Mucosa of descending colon (tissue), 3 donors: Measurements from ENCODE around the gene RAP1GAP. TPM values are rescaled to one million over a fixed set of nuclear protein-coding genes. Genes with fewer than 3 reads are reported as not detected.

Experiments
- ATAC-seq: fragments of 200-7000 bp; cut with Tn5 transposase; one replicate; pipeline ENCODE4 v1.9.1; 2020; ENCODE audit warnings: mild to moderate bottlenecking, moderate library complexity
- DNase-seq, 3 donors: peaks; one replicate each; pipeline ENCODE4 v3.0.0-alpha.2; 2020
- H3K36me3 ChIP-seq: fragments of 200-600 bp; one replicate; pipeline ENCODE4 v1.8.0; 2021; ENCODE audit warnings: low read depth, mild to moderate bottlenecking
- H3K4me1 ChIP-seq: fragments of 200-600 bp; one replicate; pipeline ENCODE4 v1.8.0; 2021; ENCODE audit warnings: low read depth, mild to moderate bottlenecking
- H3K4me3 ChIP-seq: fragments of 200-600 bp; one replicate; pipeline ENCODE4 v1.8.0; 2021; ENCODE audit warnings: mild to moderate bottlenecking
- H3K9me3 ChIP-seq: fragments of 200-600 bp; one replicate; pipeline ENCODE4 v1.8.0; 2021; ENCODE audit warnings: mild to moderate bottlenecking
- intact Hi-C, 2 donors: fragments of 100-400 bp; cut with DNase I in 1 of 2; cut with micrococcal nuclease in 1 of 2; formaldehyde crosslinking; loops; one replicate each; pipeline versions ENCODE4 v1.11.0 to v1.11.1; 2022; cut with DNase I, micrococcal nuclease
- total RNA-seq, 3 donors: library from RNA; stranded (reverse); fragmentation: NEBNext Ultra II Directional in 2 of 3; extraction: Animal tissue kit (Norgen Biotek cat#: 25700) in 2 of 3; gene quantifications; one replicate each; pipeline versions ENCODE4 v1.2.1 to v1.2.4, GENCODE V29; 2021 to 2023
- TF ChIP-seq, protein P1 (sequence below): fragments of 200-600 bp; IDR thresholded peaks from one replicate; pipeline ENCODE4 v1.8.0; 2022; ENCODE audit warnings: antibody characterized with exemption, mild to moderate bottlenecking
- donor health status: DM: no; HTN: no; CAD: no; lungs with moderate emphysema.
- donor health status: DM: no; HTN: no; CAD: no.
- donor health status: DM: no; HTN: yes; CAD: no.

Gene RAP1GAP
- total RNA-seq, 3 donors from 2014 or later, result 15.7 to 59.6 (median 43.0) TPM

DNA sequence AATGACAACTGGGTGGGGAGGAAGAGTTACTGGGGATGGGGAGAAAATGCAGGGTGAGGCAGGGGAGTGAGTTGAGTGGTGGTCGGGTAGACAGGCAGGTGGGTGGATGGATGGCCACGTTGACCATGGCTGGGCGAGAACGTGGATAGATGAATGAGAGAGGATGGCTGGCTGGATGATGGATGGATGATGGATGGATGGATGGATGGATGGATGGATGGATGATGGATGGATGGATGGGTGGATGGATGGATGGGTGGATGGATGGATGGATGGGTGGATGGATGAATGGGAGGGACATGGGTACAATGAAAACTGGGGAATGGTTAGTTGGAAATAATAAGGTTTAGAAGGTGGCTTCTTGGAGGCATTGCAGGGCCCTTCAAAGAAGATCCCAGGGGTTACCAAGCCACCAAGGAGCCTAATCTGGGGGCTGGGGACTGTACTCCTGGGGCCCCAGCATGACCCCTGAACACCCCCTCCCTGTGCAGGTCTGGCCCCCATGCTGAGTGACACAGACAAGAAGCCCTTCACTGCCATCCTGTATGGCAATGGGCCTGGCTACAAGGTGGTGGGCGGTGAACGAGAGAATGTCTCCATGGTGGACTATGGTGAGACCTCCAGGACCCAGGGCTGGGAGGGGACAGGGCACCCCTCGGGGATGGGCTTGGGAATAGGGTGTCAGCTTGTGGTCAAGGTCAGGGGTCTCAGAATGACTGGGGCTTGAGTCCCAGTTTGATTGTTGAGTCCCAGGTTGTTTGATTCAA, 92.9 kb downstream of the RAP1GAP start:
- TF ChIP-seq, protein P1, sequence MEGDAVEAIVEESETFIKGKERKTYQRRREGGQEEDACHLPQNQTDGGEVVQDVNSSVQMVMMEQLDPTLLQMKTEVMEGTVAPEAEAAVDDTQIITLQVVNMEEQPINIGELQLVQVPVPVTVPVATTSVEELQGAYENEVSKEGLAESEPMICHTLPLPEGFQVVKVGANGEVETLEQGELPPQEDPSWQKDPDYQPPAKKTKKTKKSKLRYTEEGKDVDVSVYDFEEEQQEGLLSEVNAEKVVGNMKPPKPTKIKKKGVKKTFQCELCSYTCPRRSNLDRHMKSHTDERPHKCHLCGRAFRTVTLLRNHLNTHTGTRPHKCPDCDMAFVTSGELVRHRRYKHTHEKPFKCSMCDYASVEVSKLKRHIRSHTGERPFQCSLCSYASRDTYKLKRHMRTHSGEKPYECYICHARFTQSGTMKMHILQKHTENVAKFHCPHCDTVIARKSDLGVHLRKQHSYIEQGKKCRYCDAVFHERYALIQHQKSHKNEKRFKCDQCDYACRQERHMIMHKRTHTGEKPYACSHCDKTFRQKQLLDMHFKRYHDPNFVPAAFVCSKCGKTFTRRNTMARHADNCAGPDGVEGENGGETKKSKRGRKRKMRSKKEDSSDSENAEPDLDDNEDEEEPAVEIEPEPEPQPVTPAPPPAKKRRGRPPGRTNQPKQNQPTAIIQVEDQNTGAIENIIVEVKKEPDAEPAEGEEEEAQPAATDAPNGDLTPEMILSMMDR, result no peak
- no peaks in the 10 kb centered on the region for H3K36me3 ChIP-seq
- H3K9me3 ChIP-seq, result no peaks in the 10 kb centered on the region
- ATAC-seq (no peak), DNase-seq (peak in 1 of 3 donors; percentile 15)
- H3K4me1 ChIP-seq, result no peaks in the 10 kb centered on the region
- intact Hi-C loops, result no loop called here
- H3K4me3 ChIP-seq, result no peak overlapping the region

DNA sequence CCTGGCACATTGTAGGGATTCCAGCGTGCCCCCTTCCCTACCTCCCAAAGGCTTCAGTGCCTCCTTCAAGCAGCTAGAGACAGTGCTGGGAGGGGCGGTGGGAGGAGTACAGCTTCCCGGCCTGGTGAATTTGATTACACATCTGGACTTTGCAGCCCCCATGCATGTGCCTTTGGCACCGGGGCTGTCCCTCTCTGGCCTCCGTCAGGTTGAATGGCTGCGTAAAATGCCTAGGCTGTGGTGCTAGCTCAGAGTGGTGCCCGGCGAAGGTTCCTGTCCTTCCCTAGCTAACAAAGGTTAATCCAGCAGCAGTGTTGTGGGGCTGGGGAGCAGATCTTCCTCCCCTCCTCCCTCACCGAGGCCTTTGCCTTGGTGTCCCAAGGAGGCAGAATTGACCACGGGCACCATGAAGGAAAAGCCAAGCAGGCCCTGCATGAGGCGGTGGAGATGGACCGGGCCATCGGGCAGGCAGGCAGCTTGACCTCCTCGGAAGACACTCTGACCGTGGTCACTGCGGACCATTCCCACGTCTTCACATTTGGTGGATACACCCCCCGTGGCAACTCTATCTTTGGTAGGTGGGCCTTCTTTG, 93.7 kb downstream of the RAP1GAP start:
- intact Hi-C loops, result no loop called here
- DNase-seq (peak in 1 of 3 donors; percentile 29), ATAC-seq (no peak)
- TF ChIP-seq, protein P1, result no peak
- Histone ChIP-seq H3K9me3 (no peaks in the 10 kb centered on the region), H3K36me3 (no peaks in the 10 kb centered on the region), H3K4me1 (no peaks in the 10 kb centered on the region), H3K4me3 (no peak overlapping the region)

DNA sequence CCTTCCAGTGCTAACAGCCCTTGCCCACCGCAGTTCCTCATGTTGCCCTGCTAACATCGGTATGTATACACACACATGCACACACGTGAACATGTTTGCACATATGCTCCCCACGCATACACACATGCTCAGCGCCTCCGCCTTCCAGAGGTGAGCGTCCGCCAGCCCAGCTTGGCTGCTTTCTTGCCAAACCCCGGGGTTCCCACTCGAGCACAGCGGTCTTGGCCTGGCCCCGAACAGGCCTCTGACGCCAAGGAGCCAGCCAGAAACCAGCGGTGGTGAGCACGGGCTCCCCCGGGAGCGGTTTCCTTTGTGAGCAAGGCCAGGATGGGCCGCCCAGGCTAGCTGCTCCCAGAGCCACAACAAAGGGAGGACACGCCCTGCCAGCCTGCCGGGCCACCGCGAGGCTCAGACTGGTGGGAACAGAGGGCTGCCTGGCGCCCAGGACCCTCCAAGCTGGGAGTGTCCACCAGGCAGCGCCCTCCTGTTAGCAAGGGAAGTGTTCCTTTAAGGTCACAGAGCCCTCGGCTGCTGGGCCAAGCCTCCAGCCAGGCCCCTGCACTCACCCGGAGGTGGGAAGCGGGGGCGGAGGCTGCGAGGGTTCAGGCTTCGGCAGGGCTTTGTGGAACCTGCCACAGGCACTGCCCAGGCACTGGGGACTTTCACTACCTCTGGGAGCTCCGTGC, 94.5 kb downstream of the RAP1GAP start:
- TF ChIP-seq, protein P1, result no peak
- Histone ChIP-seq H3K4me3 (no peak overlapping the region), H3K9me3 (no peaks in the 10 kb centered on the region), H3K4me1 (no peaks in the 10 kb centered on the region), H3K36me3 (no peaks in the 10 kb centered on the region)
- ATAC-seq, result peak; percentile 60
- intact Hi-C loops, result no loop called here
- DNase-seq, result peak in 2 of 3 donors; percentile 24 to 64

DNA sequence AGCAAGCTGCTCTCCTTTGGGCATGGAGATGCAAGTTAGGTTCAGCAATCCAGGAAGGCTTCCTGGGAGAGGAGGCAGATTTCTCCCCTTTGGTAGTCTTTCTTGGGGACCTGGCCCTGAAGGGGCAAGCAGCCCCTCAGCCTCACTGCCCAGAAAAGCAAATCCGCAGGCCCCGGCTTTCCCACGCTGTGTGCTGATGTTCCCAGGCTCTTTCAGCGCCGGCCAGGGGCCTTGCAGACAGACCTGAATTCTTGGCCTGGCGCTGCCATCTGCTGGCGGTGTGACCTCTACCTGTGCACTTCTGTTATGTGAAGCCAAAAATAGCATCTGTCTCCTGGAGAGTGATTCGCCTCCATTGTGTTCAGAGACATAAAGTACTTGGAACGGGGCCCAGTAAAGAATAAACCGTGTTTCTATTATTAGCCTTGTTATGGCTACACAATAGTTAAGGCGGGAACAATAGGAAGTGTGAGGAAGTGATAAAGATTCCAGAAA, 95.1 kb downstream of the RAP1GAP start:
- no peaks in the 10 kb centered on the region for H3K9me3 ChIP-seq
- intact Hi-C loops, result no loop called here
- DNase-seq (peak; percentile 74 to 76 (median 75)), ATAC-seq (peak; percentile 79)
- TF ChIP-seq, protein P1, result peak; percentile 14
- H3K36me3 ChIP-seq, result no peaks in the 10 kb centered on the region
- H3K4me3 ChIP-seq, result no peak overlapping the region
- no peaks in the 10 kb centered on the region for H3K4me1 ChIP-seq

DNA sequence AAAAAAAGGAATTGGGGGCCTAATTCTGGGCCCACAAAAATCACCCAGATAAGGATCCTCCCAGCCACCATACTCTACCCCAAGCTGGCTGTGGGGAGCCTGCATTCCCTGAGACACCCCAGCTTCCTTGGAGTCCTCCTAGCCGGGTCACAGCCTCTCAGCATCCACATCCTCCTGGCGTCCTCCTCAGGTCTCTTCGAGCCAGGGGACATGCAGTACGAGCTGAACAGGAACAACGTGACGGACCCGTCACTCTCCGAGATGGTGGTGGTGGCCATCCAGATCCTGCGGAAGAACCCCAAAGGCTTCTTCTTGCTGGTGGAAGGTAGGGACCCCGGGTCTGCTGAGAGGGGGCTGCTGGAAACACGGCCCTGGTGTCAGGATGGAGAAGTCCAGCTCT, 95.7 kb downstream of the RAP1GAP start:
- H3K36me3 ChIP-seq, result no peaks in the 10 kb centered on the region
- ATAC-seq (no peak), DNase-seq (peak in 1 of 3 donors; percentile 27)
- TF ChIP-seq, protein P1, result no peak
- H3K4me3 ChIP-seq, result no peak overlapping the region
- intact Hi-C loops, result no loop called here
- no peaks in the 10 kb centered on the region for H3K9me3 ChIP-seq
- no peaks in the 10 kb centered on the region for H3K4me1 ChIP-seq
